ENCODE results near the gene PEX26. TPM values are rescaled to one million over a fixed set of nuclear protein-coding genes. Genes with fewer than 3 reads are reported as not detected.
"Not testable (repeated sequence)": the region's sequence is repeated elsewhere in the genome, so short reads cannot be mapped to it uniquely, and the experiment has no call there.

Gene PEX26
- total RNA-seq, 4 donors from 2014 or later = 23.1 to 31.0 (median 24.8) TPM

DNA sequence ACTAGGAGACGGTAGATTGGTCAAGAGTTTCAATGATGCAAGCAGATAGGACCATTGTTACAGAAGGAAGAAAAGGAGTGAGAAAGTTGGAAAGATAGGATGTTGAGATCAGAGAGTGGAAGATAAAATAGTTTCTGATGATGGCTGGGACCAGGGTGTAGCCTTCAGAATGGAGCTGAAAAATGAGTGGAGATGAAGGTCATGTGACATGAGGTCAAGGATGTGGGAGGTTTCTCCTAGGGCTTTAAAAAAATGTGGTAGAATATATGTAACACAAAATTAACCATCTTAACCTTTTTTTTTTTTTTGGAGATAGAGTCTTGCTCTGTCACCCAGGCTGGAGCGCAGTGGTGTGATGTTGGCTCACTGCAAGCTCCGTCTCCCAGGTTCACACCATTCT, 18.3 kb upstream of the PEX26 start:
- WGBS, 2 donors = 97 to 99% methylated on average over 3 of the region's 3 CpGs
- intact Hi-C loops (cut with DNase I; ENCODE audit: low total_unique reads) = no loop called here
- H3K4me3 ChIP-seq (ENCODE audit: low read depth, poor library complexity, severe bottlenecking) = no peak overlapping the region
- no peak for DNase-seq (ENCODE audit: low spot score in 2 of 2)
- TF ChIP-seq POLR2A (IDR thresholded peaks at IDR 0.05) = no peak
- TF ChIP-seq CTCF (IDR thresholded peaks at IDR 0.05) = no peak

- intact Hi-C loops (cut with DNase I; ENCODE audit: low total_unique reads) = no loop called here
- no peak for DNase-seq (ENCODE audit: low spot score in 2 of 2)
- TF ChIP-seq CTCF (IDR thresholded peaks at IDR 0.05) (no peak), POLR2A (IDR thresholded peaks at IDR 0.05) (no peak)
- no peak overlapping the region for H3K4me3 ChIP-seq (ENCODE audit: low read depth, poor library complexity, severe bottlenecking)
- 87 to 93% methylated on average over 5 of the region's 5 CpGs for WGBS, 2 donors
These were observed 17.8 kb upstream of the PEX26 start for GRCh38 chr22:18059991-18060390.

- 62 to 68% methylated on average over 13 of the region's 13 CpGs for WGBS, 2 donors
- DNase-seq (ENCODE audit: low spot score in 2 of 2) = no peak
- intact Hi-C loops (cut with DNase I; ENCODE audit: low total_unique reads) = no loop called here
- TF ChIP-seq CTCF (IDR thresholded peaks at IDR 0.05) (no peak), POLR2A (IDR thresholded peaks at IDR 0.05) (no peak)
- H3K4me3 ChIP-seq (ENCODE audit: low read depth, poor library complexity, severe bottlenecking) = no peak overlapping the region
These were observed 16.9 kb upstream of the PEX26 start for GRCh38 chr22:18060646-18061620.

DNA sequence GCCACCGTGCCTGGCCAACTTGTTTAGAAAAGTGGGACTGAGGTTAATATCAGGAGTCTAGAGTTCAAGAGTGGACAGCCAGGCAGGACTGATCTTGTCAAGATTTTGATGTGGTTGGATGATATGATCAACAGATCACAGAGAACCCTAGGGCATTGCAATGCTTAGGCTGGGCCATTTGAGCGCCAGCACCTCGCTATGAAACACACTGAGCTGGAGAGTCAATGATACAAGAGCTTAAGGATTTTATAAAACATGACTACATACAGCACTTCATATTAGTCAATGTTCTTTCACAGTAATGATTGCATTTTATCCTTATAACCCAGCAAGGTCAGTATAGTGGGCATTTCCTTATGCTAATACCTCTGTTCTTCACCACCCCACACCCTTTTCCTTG, 15.4 kb upstream of the PEX26 start:
- no peak overlapping the region for H3K4me3 ChIP-seq (ENCODE audit: low read depth, poor library complexity, severe bottlenecking)
- TF ChIP-seq CTCF (IDR thresholded peaks at IDR 0.05) = no peak
- TF ChIP-seq POLR2A (IDR thresholded peaks at IDR 0.05) = no peak
- WGBS, 2 donors = 82 to 88% methylated on average over 3 of the region's 3 CpGs
- no peak for DNase-seq (ENCODE audit: low spot score in 2 of 2)
- intact Hi-C loops (cut with DNase I; ENCODE audit: low total_unique reads) = no loop called here

- no peak overlapping the region for H3K4me3 ChIP-seq (ENCODE audit: low read depth, poor library complexity, severe bottlenecking)
- WGBS, 2 donors = 75 to 79% methylated on average over 7 of the region's 7 CpGs
- TF ChIP-seq POLR2A (IDR thresholded peaks at IDR 0.05) (no peak), CTCF (IDR thresholded peaks at IDR 0.05) (no peak)
- DNase-seq (ENCODE audit: low spot score in 2 of 2) = no peak
- intact Hi-C loops (cut with DNase I; ENCODE audit: low total_unique reads) = no loop called here
These were observed 14.5 kb upstream of the PEX26 start for GRCh38 chr22:18063306-18063705.

DNA sequence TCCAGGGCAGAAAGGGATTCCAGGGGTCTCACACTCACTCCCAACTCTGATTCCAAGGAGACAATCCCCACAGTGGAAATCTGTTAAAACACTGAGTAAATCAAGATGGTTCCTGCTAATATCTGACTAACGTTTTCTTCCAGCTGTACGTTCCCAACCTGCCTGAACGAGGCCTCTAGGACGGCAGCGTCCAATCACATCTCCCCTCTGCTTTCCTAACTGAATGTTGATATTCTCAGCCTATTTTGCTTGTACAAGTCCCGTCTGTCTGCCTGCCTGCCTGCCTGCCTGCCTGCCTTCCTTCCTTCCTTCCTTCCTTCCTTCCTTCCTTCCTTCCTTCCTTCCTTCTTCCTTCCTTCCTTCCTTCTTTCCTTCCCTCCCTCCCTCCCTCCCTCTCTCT, 14.1 kb upstream of the PEX26 start:
- WGBS, 2 donors = 75 to 76% methylated on average over 6 of the region's 6 CpGs
- DNase-seq (ENCODE audit: low spot score in 2 of 2); intact Hi-C loops (cut with DNase I; ENCODE audit: low total_unique reads); H3K4me3 ChIP-seq (ENCODE audit: low read depth, poor library complexity, severe bottlenecking): not testable (repeated sequence)

Data from lower leg skin (tissue), 4 donors.